Endothelial cell of umbilical vein (primary cell): Measurements from ENCODE around the gene SYCP3. TPM values are rescaled to one million over a fixed set of nuclear protein-coding genes. Genes with fewer than 3 reads are reported as not detected.

ENCODE experiments used
- BruUV-seq: library from RNA; stranded (reverse); fragments of 400-500 nt; replicated peaks from 2 replicates; lab custom pipeline; 2021; lab: Mats Ljungman, UMichigan
- CTCF ChIA-PET: fragments of 300-600, 350-600 bp; sonication (Branson Sonifier 250); formaldehyde crosslinking; loops from one replicate; lab custom pipeline; 2021; ENCODE audit warnings: antibody characterized with exemption, inconsistent platforms; lab: Charles Lee
- POLR2A ChIA-PET: fragments of 300-600, 350-600 bp; sonication (Branson Sonifier 250); formaldehyde crosslinking; loops from one replicate; lab custom pipeline; 2021; ENCODE audit warnings: antibody characterized with exemption, inconsistent platforms; lab: Charles Lee
- DNase-seq: peaks from one replicate; pipeline ENCODE4 v3.0.0-alpha.2; 2011; ENCODE audit warnings: low read depth, low spot score
- FAIRE-seq: peaks from 2 replicates; lab custom pipeline; 2011; peaks lifted over from hg19 to GRCh38; lab: Jason Lieb, UNC
- H2AFZ ChIP-seq: 2 replicates; pipeline ENCODE4 v1.6.0; 2012; ENCODE audit warnings: low read depth, low read length, control low read depth, inconsistent platforms
- H3K27ac ChIP-seq: 2 replicates; pipeline ENCODE4 v1.5.1; 2011; ENCODE audit warnings: low read depth, mild to moderate bottlenecking, control low read depth, low read length, moderate library complexity; ENCODE audit not compliant: insufficient read depth
- H3K27me3 ChIP-seq, 2 experiments: 2 replicates each; pipeline versions ENCODE4 v1.6.0 to v1.6.1; 2011; ENCODE audit warnings: low read length in 2 of 2, mixed read lengths in 1 of 2; ENCODE audit not compliant: control insufficient read depth in 2 of 2, insufficient read depth in 2 of 2
- H3K36me3 ChIP-seq, 2 experiments: 2 replicates in 1 of 2; 3 replicates in 1 of 2; pipeline ENCODE4 v1.5.1; 2011; ENCODE audit warnings: low read length in 2 of 2, mild to moderate bottlenecking in 1 of 2, moderate library complexity in 1 of 2; ENCODE audit not compliant: control insufficient read depth in 2 of 2, insufficient read depth in 2 of 2; ENCODE audit errors: extremely low read depth in 1 of 2
- H3K4me1 ChIP-seq: 3 replicates; pipeline ENCODE4 v1.5.1; 2011; ENCODE audit warnings: mild to moderate bottlenecking, low read length; ENCODE audit not compliant: control insufficient read depth, insufficient read depth; ENCODE audit errors: extremely low read depth
- H3K4me2 ChIP-seq: 2 replicates; pipeline ENCODE4 v1.6.1; 2011; ENCODE audit warnings: low read length, control low read depth, mixed read lengths; ENCODE audit not compliant: insufficient read depth
- H3K4me3 ChIP-seq, 3 experiments: fragments of 200-600 bp in 1 of 3; sonication (generic), shearing (Covaris generic) in 1 of 3; replicated peaks in 1 of 3; 2 replicates each; pipeline ENCODE4 v1.5.1; 2011 to 2016; ENCODE audit warnings: control low read depth in 3 of 3, low read length in 3 of 3, mild to moderate bottlenecking in 2 of 3, inconsistent platforms in 1 of 3, low read depth in 1 of 3, moderate library complexity in 1 of 3; ENCODE audit not compliant: insufficient read depth in 1 of 3
- H3K79me2 ChIP-seq: 2 replicates; pipeline ENCODE4 v1.6.0; 2012; ENCODE audit warnings: low read length, inconsistent platforms; ENCODE audit not compliant: control insufficient read depth, insufficient read depth
- H3K9ac ChIP-seq: replicated peaks from 2 replicates; pipeline ENCODE3; 2011; ENCODE audit warnings: low read length, control low read depth; ENCODE audit not compliant: insufficient read depth; ENCODE audit errors: extremely low read depth
- H3K9me1 ChIP-seq: replicated peaks from 3 replicates; pipeline ENCODE4 v1.6.0; 2011; ENCODE audit warnings: mild to moderate bottlenecking, low read length; ENCODE audit not compliant: control insufficient read depth, insufficient read depth; ENCODE audit errors: extremely low read depth
- H3K9me3 ChIP-seq: replicated peaks from 2 replicates; pipeline ENCODE4 v1.5.1; 2012; ENCODE audit warnings: low read length, inconsistent platforms; ENCODE audit not compliant: control insufficient read depth, insufficient read depth
- H4K20me1 ChIP-seq: replicated peaks from 2 replicates; pipeline ENCODE3; 2011; ENCODE audit warnings: mild to moderate bottlenecking, low read length; ENCODE audit not compliant: control insufficient read depth, insufficient read depth; ENCODE audit errors: extremely low read depth
- EZH2 ChIP-seq: IDR thresholded peaks from 2 replicates; pipeline ENCODE4 v1.6.1; 2012; ENCODE audit warnings: borderline replicate concordance, low read depth, mild to moderate bottlenecking, moderate library complexity, low read length, inconsistent platforms; ENCODE audit not compliant: severe bottlenecking
- FOS ChIP-seq: IDR thresholded peaks from 2 replicates; pipeline ENCODE4 v1.6.1; 2011; ENCODE audit warnings: mild to moderate bottlenecking, low read length, moderate library complexity, borderline replicate concordance; ENCODE audit not compliant: insufficient read depth
- GATA2 ChIP-seq: IDR thresholded peaks from 2 replicates; pipeline ENCODE4 v1.7.0; 2011; ENCODE audit warnings: low read depth, mild to moderate bottlenecking, moderate library complexity, mixed read lengths, low read length; ENCODE audit not compliant: insufficient read length, insufficient read depth
- JUN ChIP-seq: IDR thresholded peaks from 2 replicates; pipeline ENCODE4 v1.6.1; 2011; ENCODE audit warnings: borderline replicate concordance, low read depth; ENCODE audit not compliant: insufficient read length, insufficient read depth
- MYC ChIP-seq: IDR thresholded peaks from one replicate; pipeline ENCODE4 v1.6.1; 2011; ENCODE audit warnings: mild to moderate bottlenecking, low read depth, low read length
- POLR2A ChIP-seq: IDR thresholded peaks from 2 replicates; pipeline ENCODE4 v1.6.1; 2012; ENCODE audit warnings: low read depth, mild to moderate bottlenecking, control low read depth, low read length
- POLR2AphosphoS5 ChIP-seq: IDR thresholded peaks from 2 replicates; pipeline ENCODE4 v1.6.1; 2012; ENCODE audit warnings: low read depth, mild to moderate bottlenecking, control low read depth, low read length, moderate library complexity; ENCODE audit not compliant: insufficient read depth
- dilution Hi-C: fragments of 300-500 bp; cut with MboI; formaldehyde crosslinking; loops from one replicate; pipeline ENCODE4 v1.15.0; 2019; ENCODE audit warnings: low sequenced_read_pairs; ENCODE audit not compliant: extremely low pct_ligation_motif_present
- intact Hi-C: fragments of 100-400 bp; cut with micrococcal nuclease; formaldehyde crosslinking; loops from one replicate; pipeline ENCODE4 v1.10.0; 2022
- polyA plus RNA-seq, 4 experiments: library from polyadenylated mRNA; depleted of rRNA in 3 of 4; stranded (reverse) in 3 of 4; unstranded in 1 of 4; fragments of >200 nt; gene quantifications; 2 replicates each; pipeline versions ENCODE4 v1.2.1 to v1.2.3, GENCODE V29; 2011 to 2012; ENCODE audit warnings: missing spikeins in 1 of 4
- total RNA-seq: library from RNA; stranded (reverse); gene quantifications from 2 replicates; pipeline ENCODE4 v1.2.3, GENCODE V29; 2021
- TF ChIP-seq, protein P1 (sequence below): IDR thresholded peaks from 2 replicates; pipeline ENCODE4 v1.6.1; 2011; ENCODE audit not compliant: insufficient read depth, insufficient read length
- TF ChIP-seq, protein P2 (sequence below), 2 donors: IDR thresholded peaks; 1 replicate in 1 of 2; 2 replicates in 1 of 2; pipeline ENCODE4 v1.5.1; 2011; ENCODE audit warnings: low read length in 2 of 2, mild to moderate bottlenecking in 2 of 2, moderate library complexity in 2 of 2, control low read depth in 1 of 2, inconsistent platforms in 1 of 2, low read depth in 1 of 2; ENCODE audit not compliant: insufficient read depth in 1 of 2; ENCODE audit errors: extremely low read depth in 1 of 2

Gene SYCP3
- total and polyA plus RNA-seq, 2 donors (not counting 3 experiments of a cell fraction or from before 2014, with no cell fraction given): 0.29 TPM; not detected in 1

DNA sequence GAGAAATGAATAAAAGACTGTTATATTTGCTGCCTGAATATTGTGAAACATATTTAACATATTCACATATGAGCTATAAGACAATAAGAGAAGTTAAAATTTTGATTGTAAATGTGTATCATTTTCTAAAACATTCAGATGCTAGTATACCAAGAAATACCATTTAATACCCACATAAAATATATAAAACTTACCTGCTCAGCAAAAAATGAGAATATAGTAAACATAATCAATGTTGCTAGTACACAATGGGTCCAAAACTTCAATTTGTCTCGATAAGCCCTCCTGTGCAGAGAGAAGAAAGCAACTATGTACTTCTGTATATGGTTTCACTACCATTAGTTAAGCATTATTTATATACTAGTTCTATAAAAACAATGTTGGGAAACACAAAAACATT lies 9.6 kb upstream of the SYCP3 start:
- Histone ChIP-seq H3K4me2 (no peak overlapping the region), H3K27ac (no peak overlapping the region), H3K4me1 (no peaks in the 10 kb centered on the region), H3K9me3 (no peaks in the 10 kb centered on the region), H3K4me3 (no peak overlapping the region), H3K79me2 (no peaks in the 10 kb centered on the region), H3K27me3 (no peaks in the 10 kb centered on the region), H2AFZ (no peak overlapping the region), H3K9me1 (no peaks in the 10 kb centered on the region), H3K36me3 (peaks cover 0 to 10% of the 10 kb centered on the region in 2 experiments), H4K20me1 (no peaks in the 10 kb centered on the region), H3K9ac (no peak overlapping the region)
- CTCF ChIA-PET: interaction anchor here (1.8 kb wide), 1 partner anchor 11 kb away, joined by 7 read pairs; no protein-coding TSS in a partner anchor
- dilution Hi-C loops: no loop called here
- DNase-seq (no peak), FAIRE-seq (no peak)
- POLR2A ChIA-PET: no interaction called here
- intact Hi-C loops: no loop called here
- TF ChIP-seq, protein P1, sequence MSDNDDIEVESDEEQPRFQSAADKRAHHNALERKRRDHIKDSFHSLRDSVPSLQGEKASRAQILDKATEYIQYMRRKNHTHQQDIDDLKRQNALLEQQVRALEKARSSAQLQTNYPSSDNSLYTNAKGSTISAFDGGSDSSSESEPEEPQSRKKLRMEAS: no peak
- TF ChIP-seq FOS: no peak
- TF ChIP-seq POLR2AphosphoS5: no peak
- TF ChIP-seq, protein P2, sequence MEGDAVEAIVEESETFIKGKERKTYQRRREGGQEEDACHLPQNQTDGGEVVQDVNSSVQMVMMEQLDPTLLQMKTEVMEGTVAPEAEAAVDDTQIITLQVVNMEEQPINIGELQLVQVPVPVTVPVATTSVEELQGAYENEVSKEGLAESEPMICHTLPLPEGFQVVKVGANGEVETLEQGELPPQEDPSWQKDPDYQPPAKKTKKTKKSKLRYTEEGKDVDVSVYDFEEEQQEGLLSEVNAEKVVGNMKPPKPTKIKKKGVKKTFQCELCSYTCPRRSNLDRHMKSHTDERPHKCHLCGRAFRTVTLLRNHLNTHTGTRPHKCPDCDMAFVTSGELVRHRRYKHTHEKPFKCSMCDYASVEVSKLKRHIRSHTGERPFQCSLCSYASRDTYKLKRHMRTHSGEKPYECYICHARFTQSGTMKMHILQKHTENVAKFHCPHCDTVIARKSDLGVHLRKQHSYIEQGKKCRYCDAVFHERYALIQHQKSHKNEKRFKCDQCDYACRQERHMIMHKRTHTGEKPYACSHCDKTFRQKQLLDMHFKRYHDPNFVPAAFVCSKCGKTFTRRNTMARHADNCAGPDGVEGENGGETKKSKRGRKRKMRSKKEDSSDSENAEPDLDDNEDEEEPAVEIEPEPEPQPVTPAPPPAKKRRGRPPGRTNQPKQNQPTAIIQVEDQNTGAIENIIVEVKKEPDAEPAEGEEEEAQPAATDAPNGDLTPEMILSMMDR (IDR thresholded peaks at IDR 0.05; ENCODE audit: extremely low read depth in 1 of 2, insufficient read depth in 1 of 2, low read depth in 1 of 2, low read length in 2 of 2): no peak
- TF ChIP-seq MYC: no peak
- no peak for TF ChIP-seq GATA2
- no peak for TF ChIP-seq POLR2A
- TF ChIP-seq JUN: no peak
- no peak for TF ChIP-seq EZH2
- no TSS peak for BruUV-seq
